RWPE2 (cell line): ENCODE results near the gene COL4A1.

Experiments used
- ATAC-seq: fragments of 200-7000 bp; cut with Tn5 transposase; 3 replicates; pipeline ENCODE4 v1.9.1; 2021; ENCODE audit warnings: low read depth
- DNase-seq: peaks from one replicate; pipeline ENCODE4 v3.0.0-alpha.2; 2020; ENCODE audit warnings: low spot score
- H3K27ac ChIP-seq: fragments of 450-650 bp; 2 replicates; pipeline ENCODE4 v1.5.1; 2017; ENCODE audit warnings: mild to moderate bottlenecking; ENCODE audit not compliant: poor library complexity, severe bottlenecking
- H3K27me3 ChIP-seq: fragments of 250-450 bp; sonication (Bioruptor Pico); 2 replicates; pipeline ENCODE4 v1.5.1; 2021; ENCODE audit warnings: mild to moderate bottlenecking, moderate library complexity; ENCODE audit not compliant: insufficient read depth, poor library complexity, severe bottlenecking
- H3K36me3 ChIP-seq: fragments of 250-450 bp; sonication (Bioruptor Pico); 2 replicates; pipeline ENCODE4 v1.5.1; 2020; ENCODE audit warnings: low read depth, mild to moderate bottlenecking, moderate library complexity
- H3K4me1 ChIP-seq: fragments of 250-450 bp; sonication (Bioruptor Pico); 2 replicates; pipeline ENCODE4 v1.5.1; 2021; ENCODE audit warnings: mild to moderate bottlenecking, moderate library complexity; ENCODE audit not compliant: insufficient read depth, poor library complexity, severe bottlenecking
- H3K4me3 ChIP-seq: fragments of 250-450 bp; sonication (Bioruptor Pico); 2 replicates; pipeline ENCODE4 v1.5.1; 2021; ENCODE audit warnings: mild to moderate bottlenecking, moderate library complexity; ENCODE audit not compliant: severe bottlenecking
- H3K9me3 ChIP-seq: fragments of 250-450 bp; sonication (Bioruptor Pico); 2 replicates; pipeline ENCODE4 v1.5.1; 2021; ENCODE audit warnings: mild to moderate bottlenecking, moderate library complexity; ENCODE audit not compliant: severe bottlenecking
- CTCF ChIP-seq: fragments of 450-650 bp; IDR thresholded peaks from one replicate; pipeline ENCODE4 v1.5.1; 2017; ENCODE audit warnings: mild to moderate bottlenecking, moderate library complexity; ENCODE audit not compliant: poor library complexity, severe bottlenecking

COL4A1 gene

DNA sequence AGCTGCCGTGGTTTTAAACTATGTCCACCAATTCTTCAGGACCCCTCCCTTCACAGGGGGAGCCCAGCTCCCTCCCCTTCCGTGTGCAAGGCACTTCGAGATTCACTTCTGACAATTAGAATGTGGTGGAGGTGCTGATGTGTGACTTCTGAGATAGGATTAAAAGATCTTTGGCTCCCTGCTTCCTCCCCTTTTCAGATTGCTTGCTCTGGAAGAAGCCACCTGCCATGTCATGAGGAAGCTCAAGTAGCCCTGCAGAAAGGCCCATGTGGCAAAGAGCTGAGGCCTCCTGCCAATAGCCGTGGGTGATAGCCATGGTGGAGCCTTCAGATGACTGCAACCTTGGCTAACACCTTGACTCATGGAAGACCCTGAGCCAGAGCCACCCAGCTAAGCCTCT lies 204.9 kb downstream of the COL4A1 start:
- H3K27ac ChIP-seq = no peak overlapping the region
- H3K27me3 ChIP-seq = no peaks in the 10 kb centered on the region
- no peak for TF ChIP-seq CTCF
- H3K4me3 ChIP-seq = no peak overlapping the region
- peaks cover 3% of the 10 kb centered on the region for H3K9me3 ChIP-seq
- ATAC-seq (no peak), DNase-seq (no peak)
- H3K36me3 ChIP-seq = no peaks in the 10 kb centered on the region
- peaks cover 16% of the 10 kb centered on the region for H3K4me1 ChIP-seq

- DNase-seq (no peak), ATAC-seq (no peak)
- TF ChIP-seq CTCF = no peak
- Histone ChIP-seq H3K27me3 (no peaks in the 10 kb centered on the region), H3K9me3 (peaks cover 3% of the 10 kb centered on the region), H3K4me3 (no peak overlapping the region), H3K36me3 (no peaks in the 10 kb centered on the region), H3K4me1 (peaks cover 26% of the 10 kb centered on the region), H3K27ac (no peak overlapping the region)
Measured at GRCh38 chr13:110099922-110100321, 207.0 kb downstream of the COL4A1 start.
